HG02763 (cell line): Measurements from ENCODE around the gene NPAS2.

ENCODE experiments used
- ATAC-seq: cut with Tn5 transposase; IDR thresholded peaks from one replicate; pipeline ENCODE4 v1.9.1; 2021; ENCODE audit warnings: mild to moderate bottlenecking, moderate library complexity; ENCODE audit not compliant: unreplicated experiment

Gene NPAS2

DNA sequence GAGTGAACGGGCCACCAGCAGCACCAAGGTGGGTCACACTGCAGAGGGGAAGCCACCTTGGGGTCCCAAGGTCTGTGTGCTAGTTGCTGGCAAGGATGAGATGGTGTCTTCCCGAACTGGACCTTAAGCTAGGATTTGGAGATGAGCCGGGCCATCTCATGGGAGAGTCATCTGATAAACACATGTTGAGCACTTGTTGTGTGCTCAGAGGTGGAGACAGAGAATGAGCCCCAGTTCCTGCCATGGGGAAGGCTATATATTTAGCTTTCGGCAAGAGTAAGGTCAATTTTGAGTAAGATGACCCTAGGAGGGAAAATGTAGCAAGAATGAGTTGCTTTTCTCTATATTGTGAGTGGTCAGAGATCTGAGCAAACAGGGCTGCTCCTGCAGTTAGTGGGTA is 140.7 kb downstream of the NPAS2 start:
- ATAC-seq, result no peak

DNA sequence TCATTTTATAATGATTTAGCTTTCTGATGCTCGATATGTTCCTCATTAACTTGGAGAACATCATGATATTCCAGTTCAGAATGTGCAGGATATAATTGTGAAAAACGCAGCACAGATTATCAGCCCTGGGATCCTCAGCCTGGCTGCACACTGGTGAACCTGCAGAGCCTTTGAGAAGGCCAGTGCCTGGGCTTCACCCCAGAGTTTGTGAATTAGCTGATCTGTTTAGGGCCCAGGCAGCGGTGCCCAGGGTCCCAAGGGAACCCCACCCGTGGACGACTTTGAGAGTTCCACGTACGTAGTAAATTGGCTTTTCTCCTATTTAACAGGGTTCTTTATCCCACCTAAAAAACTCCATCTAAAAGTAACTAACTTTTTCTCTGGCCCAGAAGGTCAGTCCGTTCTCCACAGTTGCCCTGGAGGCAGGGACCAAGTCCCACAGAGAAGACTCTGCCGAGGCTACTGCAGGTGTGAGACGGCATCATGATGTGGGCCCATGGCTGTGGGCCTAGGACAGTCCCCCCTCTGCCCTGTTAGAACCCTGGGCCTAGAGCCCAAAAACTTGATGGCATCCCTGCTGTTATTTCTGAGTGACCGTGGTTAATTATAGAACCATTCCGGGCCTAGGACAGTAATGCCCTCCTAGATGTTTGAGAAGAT is 142.6 kb downstream of the NPAS2 start:
- ATAC-seq, result no peak

DNA sequence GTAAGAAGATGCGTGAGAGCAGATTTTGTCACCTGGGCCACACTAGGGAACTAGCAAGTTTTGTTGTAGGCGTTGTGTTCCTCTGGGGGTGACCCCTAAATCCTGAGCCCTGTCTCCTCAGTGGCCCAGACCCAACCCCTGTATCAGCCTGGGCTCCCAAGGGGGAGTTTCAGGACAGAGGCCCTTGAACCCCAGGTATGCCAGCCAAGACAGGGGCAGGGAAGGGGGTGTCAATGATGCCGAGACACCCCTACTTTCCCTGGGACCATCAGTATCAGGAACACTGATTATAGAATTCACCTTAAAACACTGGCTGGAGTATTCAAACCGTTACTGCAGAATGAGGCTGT is 143.1 kb downstream of the NPAS2 start:
- ATAC-seq, result no peak

DNA sequence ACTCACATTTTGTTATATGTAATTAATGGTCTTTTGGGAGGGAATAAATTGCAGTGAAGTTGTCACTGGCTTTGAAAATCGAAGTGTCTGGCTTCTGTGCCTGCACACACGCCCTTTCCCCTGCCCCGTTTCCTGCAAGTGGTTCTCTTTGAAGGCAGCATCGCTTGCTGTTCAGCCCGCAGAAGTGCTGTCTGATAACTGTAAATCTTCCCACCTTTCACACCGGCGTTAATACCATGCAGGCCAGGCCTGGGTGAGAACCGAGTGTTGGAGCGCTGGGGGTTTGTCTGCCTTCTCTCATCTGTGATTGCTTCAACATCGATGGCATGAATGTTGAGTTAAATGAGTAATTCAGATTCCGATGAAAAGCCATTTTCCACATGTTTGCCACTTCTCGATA is 144.3 kb downstream of the NPAS2 start:
- no peak for ATAC-seq

DNA sequence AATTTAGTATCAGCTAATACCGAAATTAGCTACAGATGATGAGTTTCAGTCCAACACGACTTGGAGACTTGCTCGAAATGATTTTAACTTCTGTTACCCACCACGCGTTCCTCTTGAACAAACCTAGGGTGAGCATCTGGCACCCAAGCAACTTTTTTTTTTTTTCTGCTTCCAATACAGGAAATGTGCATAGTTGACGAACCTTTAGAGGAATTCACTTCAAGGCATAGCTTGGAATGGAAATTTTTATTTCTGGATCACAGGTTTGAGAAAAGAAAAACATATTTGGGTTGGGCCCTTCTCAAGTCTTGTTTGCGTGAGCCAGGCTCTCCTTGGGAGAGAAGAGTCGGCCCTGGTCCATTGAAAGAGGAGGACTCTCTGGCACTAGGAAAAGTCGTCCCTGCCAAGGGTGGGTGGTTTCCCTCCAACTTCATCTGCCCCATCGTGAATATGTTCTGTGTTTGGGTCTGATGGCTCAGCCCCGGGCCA is 144.8 kb downstream of the NPAS2 start:
- ATAC-seq, result no peak

DNA sequence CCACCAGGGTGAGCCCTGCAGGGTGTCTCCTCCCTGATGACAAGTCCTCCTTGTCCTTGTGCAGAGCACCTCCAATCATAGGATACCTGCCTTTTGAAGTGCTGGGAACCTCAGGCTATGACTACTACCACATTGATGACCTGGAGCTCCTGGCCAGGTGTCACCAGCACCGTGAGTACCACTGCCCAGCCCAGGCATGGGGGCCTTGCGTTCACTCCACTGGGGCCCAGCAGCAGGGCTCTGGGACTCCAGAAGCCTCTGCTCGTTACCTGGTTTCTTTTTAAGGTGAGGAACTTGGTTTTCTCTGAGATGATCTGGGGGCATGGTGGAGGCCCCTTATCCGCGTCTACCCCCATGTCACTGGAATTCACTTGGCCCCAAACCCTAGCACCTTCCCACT is 145.7 kb downstream of the NPAS2 start:
- no peak for ATAC-seq

DNA sequence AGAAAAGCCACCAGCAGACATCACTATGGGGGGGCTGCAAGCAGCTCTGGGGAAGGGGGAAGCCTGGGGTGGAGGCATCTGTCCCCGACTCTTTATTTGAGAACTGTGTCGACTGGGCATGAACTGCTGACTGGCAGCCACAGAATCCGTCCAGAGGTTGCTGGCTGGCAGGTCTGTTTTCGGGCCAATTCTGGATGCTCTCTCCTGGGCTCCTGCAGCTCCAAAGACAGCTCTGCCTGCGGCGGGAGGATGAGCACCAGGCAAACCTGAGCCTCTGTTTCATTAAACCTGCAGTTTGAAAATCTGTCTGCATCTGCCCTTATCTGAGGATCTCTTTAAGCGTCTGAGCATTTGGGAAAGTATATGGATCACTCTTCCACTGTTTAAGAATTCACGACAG is 147.8 kb downstream of the NPAS2 start:
- no peak for ATAC-seq

DNA sequence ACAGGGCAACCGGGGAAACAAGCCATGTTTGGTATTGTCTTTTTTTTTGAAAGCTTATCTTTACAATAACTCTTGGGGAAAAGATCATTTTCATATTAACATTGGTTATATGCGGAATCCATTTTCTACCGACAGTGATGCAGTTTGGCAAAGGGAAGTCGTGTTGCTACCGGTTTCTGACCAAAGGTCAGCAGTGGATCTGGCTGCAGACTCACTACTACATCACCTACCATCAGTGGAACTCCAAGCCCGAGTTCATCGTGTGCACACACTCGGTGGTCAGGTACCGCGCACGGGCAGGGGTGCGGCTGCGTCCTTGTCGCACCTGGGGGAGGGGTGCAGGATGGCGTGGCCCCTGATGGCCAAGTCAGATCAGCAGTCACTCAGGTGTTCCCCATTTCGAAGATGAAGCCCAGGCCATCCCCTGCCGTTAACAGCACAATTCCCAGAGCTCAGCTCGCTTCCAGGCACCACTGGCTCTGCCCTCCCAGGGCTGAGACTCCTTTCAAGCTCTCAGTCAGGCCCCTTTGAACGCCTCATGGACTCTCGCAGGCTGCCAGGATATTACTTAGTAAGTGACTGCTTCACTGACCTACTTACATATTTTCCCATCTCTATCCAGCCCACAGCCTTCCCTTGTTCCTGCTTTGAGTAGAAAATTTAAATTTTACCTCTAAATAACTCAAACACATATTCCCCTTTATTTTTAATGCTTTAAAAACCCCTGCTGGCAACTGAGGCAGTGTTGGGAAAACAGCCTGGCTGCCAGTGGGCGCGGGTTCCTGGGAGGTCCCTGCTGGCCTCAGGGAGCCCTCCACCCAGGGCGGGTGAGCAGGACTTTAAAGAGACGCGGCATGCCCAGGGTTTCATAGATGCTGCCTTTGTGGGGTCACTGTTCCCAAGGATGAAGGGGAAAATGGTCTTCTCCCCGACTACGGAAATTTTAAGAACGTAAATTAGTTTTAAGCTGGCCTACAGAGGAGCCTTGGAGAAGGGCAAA is 148.5 kb downstream of the NPAS2 start:
- ATAC-seq, result no peak

DNA sequence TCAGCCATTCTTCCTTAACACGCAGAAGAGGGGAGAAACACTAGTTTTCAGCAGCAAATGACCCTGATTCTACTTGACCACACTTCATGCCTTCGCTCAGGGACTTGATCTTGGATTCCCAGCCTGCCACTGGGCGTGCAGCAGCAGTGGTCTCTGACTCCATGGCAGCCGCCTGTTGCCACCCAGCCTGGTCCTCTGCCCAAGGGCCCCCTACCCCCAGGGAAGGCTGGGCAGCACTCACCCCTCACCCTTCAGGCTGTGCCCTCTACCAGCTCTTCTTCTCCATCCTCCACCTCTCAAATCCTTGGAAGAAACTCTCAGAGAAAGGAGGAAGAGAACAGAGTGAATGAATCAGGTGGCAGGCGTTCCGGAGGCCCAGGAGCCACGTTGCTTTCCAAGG is 150.1 kb downstream of the NPAS2 start:
- ATAC-seq, result no peak

DNA sequence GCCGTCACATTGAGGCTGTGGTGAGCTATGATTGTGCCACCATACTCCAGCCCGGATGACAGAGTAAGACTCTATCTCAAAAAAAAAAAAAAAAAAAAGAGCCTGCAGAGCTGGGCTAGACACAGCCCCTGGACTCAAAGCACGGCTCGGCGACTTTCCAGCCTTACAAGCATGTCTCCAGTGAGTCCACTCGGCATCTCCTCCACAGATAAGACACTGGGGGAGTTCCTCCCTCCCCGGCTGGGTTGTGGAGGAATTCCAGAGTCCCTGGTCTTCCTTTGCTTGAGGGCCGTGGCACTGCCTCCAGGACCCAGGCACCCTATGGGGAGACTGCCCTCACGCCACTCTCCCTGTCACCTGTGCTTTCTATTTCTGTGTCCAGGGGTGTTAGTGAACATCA is 151.3 kb downstream of the NPAS2 start:
- no peak for ATAC-seq

DNA sequence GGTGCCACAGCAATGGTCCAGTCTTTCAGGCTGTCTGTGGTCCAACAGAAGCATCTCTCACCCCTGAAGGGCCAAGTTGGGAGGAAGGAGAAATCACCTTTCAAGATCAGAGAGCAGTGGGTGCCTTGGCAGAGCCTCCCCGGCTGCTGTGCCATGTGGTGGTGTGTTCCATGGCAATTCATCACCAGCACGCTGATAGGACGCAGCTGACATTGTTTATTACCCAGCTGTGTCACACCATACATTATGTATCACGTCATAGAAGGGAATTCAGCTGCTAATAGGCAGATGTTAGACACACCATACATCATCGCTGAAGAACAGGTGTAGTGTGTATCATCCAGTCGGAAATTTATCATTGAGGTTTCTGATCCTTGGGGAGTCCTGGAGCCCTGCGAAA is 152.5 kb downstream of the NPAS2 start:
- ATAC-seq, result no peak

DNA sequence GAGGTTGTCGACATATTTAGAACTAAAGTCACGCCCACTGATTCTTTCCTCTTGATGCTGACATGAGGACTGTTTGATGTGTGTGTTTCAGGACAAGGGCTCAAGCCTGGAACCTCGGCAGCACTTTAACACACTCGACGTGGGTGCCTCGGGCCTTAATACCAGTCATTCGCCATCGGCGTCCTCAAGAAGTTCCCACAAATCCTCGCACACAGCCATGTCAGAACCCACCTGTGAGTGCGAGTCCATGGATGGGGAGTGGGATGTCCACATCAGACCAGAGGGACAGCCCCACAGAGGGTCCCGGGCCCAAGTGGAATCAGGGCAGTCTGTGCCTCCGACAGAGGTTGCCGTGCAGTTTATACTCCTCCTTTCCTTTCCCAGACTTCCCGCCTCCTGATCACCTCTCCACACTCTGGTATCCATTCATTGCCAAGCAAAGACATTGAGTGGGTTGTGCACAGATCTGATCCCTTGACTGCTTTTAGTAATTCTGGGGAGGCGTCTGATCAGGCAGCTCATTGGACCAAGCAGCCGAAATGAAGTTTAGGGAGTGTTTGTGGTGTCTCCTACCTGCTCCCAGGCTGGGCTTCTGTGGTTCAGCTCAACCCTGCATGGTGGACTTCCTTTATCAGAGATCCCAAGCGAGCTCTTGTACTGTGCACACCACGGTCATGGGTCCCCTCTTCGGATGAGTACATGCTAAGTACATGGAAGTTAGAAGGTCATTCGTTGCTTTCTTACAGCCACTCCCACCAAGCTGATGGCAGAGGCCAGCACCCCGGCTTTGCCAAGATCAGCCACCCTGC is 155.0 kb downstream of the NPAS2 start:
- ATAC-seq, result no peak

DNA sequence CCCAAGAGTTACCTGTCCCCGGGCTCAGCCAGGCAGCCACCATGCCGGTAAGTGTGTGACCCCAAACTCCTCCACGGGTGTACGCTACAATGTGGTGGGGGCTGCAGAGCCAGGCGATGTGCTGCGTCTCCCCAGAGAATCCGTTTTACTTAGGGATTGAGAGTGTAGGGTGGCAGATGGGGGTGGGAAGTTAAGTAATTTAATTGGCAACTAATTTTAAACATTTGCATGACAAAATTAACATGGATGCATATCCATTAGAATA is 155.5 kb downstream of the NPAS2 start:
- ATAC-seq, result no peak

DNA sequence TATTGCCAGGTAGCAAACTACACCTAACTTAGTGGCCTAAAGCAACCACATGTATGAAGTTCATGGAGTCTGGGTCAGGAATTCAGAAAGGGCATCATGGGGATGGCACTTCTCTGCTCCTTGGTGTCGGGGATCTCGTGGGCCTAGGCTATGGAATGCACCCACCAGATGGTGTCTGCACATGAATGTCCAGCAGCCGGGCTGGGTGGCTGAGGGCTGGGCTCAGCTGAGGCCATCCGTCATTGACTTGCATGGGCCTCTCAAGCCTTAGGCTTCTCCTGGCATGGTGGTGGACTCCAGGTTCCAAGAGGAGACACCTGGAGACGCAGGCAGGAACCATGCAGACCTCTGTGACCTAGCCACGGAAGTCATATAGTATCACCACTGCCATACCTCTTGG is 156.1 kb downstream of the NPAS2 start:
- ATAC-seq, result no peak

DNA sequence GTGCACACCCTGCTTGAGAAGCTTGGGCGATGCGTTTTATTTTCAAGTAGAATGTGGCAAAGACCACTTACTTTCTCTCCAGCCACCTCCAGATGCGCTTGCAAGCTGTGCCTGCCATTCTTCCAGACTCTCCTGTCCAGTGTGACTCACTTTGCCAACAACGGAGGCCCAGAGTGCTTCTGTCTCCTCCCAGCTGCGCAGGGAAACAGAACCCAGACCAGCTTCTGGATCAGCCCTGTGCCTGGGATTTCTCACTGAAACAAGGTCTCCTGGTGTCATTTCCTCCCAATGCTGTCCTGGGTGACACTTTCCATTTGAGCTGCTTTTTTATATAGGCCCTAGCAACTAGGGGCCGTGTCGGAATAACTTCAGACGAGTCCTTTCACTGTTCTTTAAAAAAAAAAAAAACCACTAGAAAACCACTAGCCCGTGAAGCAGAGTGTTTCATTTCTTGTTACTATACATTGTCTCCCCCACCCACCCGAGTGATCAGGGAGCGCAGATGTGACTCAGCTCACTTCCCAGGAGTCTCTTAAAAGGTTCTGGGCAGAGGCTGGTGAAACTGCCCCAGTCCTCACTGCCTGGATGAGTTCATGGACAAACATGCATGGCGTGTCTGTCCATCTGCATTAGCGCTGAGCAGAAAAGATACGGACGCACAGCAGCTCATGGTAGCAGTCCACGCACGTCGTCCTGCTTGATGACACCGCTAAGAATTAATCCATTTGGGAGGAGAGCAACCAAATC is 156.9 kb downstream of the NPAS2 start:
- peak; percentile 81 for ATAC-seq

DNA sequence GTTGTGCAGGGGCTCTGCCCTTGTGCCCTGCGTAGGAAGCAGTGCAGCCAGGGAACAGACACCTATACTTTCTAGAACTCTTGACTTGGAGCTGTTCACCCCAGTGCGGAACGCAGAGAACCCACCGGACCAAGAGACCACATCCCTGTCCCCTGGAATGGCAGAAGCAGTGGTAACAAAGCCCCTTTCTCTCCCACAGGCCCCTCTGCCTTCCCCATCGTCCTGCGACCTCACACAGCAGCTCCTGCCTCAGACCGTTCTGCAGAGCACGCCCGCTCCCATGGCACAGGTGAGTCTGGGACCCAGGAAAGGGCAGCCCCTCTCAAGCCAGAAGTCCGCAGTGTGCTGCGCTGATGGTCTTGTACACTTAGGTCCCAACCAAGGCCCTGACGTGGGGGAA is 157.6 kb downstream of the NPAS2 start:
- ATAC-seq, result no peak

DNA sequence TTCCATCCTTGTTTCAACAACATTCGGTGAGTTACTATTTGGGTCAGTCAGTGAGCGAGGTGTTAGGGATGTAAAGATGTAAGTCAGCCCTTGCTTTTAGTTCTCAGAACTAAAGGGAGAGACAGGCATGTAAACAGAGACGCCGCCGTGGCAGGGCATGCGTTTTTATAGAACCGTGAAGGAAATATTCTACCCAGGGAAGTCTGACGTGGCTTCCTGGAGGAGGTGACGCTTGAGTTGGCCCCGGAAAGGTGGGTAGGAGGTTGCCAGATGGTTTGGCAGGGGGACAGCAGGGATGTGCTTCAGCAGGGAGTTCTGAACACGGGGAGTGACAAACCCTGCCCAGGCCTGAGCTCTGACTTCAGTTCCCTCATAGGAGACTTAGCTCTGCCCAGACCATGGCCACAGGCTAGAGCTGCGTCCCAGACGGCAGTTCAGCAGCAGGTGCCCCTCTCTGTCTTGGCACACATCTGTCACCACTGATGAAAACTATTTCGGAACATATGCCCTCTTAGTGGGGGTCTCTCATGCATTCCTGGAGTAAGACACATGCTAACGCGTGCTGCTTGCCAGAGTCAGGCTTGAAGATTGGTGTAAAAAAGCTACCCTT is 158.7 kb downstream of the NPAS2 start:
- ATAC-seq, result no peak

DNA sequence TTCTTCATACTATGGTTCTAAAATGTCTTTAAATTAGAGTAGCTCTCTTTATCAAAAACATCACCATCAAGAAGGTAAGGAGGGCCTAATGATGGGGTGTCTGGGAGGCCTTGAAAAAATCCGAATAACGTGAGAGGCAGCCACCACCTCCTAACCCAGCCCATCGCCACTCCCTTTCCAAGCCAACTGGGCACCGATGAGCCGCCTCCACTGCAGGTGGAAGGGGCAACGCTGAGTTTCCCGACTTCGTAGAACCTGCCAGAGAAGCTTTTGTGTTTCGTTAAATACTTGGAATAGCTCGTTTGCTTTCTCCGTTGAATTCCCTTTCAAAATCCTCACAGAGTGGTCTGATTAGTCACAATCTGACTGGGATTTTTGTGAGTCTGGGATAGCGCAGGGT is 160.1 kb downstream of the NPAS2 start:
- no peak for ATAC-seq

DNA sequence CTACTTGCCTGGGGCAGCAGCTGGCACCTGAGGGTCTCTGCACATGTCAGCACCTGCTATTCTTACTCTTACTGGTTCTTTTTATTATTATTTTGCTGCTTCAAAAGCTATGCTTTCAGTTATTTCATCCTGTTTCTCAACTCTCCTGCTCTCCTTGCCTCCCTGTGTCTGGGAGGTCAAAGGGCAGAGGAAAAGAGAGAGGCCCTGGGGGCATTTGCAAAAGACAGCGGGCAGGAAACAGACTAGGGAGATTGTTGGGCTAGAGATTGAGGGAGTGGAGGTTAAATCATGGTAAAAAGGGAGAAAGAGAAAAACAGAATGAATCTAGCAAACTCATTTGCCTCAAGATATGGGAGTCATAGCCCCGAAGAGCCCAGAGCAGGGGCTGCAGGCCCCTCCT is 161.1 kb downstream of the NPAS2 start:
- ATAC-seq, result no peak

DNA sequence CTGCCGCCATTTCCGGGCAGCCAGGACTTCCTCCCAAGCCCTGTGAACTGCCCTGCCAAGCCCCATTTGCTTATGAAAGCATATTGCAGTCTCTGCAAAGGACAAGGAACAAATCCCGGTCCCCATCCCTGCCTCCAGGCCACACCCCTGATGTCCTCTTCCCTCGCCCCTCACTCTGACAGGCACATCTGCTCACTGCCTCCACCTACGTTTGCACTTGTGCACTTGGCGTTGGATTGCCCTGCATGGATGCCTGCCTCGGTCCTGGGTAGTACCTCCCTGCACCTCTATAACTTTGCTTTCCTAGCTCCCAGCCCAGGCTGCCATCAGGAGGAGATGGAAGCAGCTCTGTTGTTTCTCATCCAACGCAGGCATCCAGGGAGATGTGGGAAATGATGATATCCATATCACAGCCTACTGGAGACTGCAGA is 162.5 kb downstream of the NPAS2 start:
- no peak for ATAC-seq

DNA sequence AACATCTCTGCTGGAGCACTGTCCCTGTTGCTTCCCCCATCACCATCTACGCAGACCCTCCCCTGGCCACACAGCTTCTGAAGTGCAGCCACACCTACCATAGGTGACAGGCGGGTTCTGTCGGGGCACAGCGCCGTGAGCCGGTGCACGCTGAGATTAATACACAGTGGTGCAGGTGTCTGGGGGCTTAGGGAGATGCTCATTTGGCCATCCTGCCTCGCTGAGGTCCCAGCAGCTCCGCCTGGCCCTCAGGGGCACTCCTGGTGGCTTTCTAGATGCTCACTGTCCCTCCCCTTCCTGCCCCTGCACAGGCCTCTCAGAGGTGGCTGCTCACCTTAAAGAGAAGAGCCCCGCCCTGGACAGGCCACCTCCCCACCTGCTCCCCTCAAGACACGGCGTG is 163.3 kb downstream of the NPAS2 start:
- ATAC-seq, result no peak
